Right ventricle myocardium inferior (tissue), 1 donor: ENCODE data around the gene DRG2. TPM values are rescaled to one million over a fixed set of nuclear protein-coding genes. Genes with fewer than 3 reads are reported as not detected.

Source experiments
- ATAC-seq: fragments of 200-7000 bp; cut with Tn5 transposase; one replicate; pipeline ENCODE4 v1.9.1; 2020; ENCODE audit warnings: mild to moderate bottlenecking, moderate library complexity
- DNase-seq: peaks from one replicate; pipeline ENCODE4 v3.0.0; 2021; ENCODE audit errors: missing footprints
- intact Hi-C: fragments of 100-400 bp; cut with DNase I; formaldehyde crosslinking; loops from one replicate; pipeline ENCODE4 v1.11.0; 2022
- long read RNA-seq: library from polyadenylated mRNA; unstranded; transcript quantifications from one replicate; pipeline ENCODE4 v2.0.0, GENCODE V29; 2021
- total RNA-seq: library from RNA; stranded (reverse); fragmentation: NEBNext Ultra II Directional; extraction: Animal tissue kit (Norgen Biotek cat#: 25700); gene quantifications from one replicate; pipeline ENCODE4 v1.2.1, GENCODE V29; 2021
- donor health status: DM: no; HTN: yes; CAD: no; lungs with severe emphysema.

Gene DRG2, protein sequence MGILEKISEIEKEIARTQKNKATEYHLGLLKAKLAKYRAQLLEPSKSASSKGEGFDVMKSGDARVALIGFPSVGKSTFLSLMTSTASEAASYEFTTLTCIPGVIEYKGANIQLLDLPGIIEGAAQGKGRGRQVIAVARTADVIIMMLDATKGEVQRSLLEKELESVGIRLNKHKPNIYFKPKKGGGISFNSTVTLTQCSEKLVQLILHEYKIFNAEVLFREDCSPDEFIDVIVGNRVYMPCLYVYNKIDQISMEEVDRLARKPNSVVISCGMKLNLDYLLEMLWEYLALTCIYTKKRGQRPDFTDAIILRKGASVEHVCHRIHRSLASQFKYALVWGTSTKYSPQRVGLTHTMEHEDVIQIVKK
- total RNA-seq: 18.8 TPM
- long read RNA-seq, transcript DRG2-201 (13 exons, 1,964 nt): major isoform, 11 of 17 reads
- long read RNA-seq, partial matches to known transcripts: 0 of 17 reads
- long read RNA-seq, other reads (novel, unspliced or antisense): 6 of 17 reads

DNA sequence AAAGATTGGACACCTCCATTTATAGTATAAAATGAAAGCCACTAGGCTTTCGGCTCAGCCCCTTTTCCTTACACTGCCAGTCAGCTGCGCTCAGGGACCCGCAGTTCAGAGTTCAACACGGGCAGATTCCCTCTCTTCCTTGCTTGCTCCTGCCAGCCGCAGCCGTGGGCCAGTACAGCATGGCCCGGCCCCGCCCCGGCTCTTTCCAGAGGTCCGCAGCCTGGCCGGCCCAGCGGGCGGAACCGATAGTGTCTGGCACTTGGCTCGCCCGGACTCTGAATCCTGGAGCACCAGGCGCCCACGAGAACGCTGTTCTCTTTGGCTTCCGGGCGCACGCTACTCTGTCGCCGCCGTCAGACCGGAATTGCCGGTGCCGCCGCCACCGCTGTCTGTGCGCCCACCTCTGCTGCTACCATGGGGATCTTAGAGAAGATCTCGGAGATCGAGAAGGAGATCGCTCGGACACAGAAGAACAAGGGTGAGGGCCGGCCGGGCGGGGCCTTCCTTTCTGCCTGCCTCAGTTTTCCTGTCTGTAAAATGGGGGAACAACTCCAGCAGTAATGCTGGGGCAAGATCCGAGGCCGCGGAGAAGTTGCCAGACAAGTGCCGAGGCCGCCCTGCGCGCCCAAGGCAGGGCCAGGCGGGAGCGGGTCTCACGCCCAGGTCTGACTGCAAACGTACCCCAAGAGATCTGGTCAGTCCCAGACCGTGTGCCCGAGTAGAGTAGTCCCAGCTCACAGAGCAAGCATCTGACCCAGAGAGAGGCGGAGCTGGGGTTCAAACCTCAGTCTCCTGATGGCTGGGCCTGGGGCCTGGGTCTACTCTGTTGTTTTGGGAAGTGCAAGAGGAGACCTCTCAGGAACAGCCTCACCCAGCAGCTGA lies at the start of gene DRG2:
Gene DRG2, plus strand, starts transcription at position 339 of the 882 bp plus-strand sequence. Its CDS starts 76 bp downstream, at position 415.
- ATAC-seq (peak; percentile 97), DNase-seq (peak; percentile 95)
- intact Hi-C loops: loop anchor here (1.0 kb wide), 1 partner anchor 95 kb away; the partner anchor contains the start of gene ALKBH5

GRCh38 chr17:18038149-18038850 lies 49.4 kb upstream of the DRG2 start:
- ATAC-seq (no peak), DNase-seq (no peak)

GRCh38 chr17:18038861-18039534 lies 48.8 kb upstream of the DRG2 start, which contains the start of the genes ATPAF2 and GID4:
Gene ATPAF2, minus strand, starts transcription at chr17:18039168. Its CDS starts 155 bp downstream, at chr17:18039013.
Gene GID4, plus strand, starts transcription at chr17:18039408. Its CDS starts 57 bp downstream, at chr17:18039465.
- intact Hi-C loops: loop anchor here (5.0 kb wide), 1 partner anchor 367 kb away; no protein-coding TSS in a partner anchor
- ATAC-seq (peak; percentile 97), DNase-seq (peak; percentile 100)

More at GRCh38 chr17:18038149-18038850, 49.4 kb upstream of the DRG2 start:
- intact Hi-C loops: loop anchor here (5.0 kb wide), 1 partner anchor 366 kb away; no protein-coding TSS in a partner anchor

GRCh38 chr17:18039535-18040260 lies 48.0 kb upstream of the DRG2 start:
- DNase-seq: peak; percentile 79
- intact Hi-C loops: loop anchor here (5.0 kb wide), 1 partner anchor 367 kb away; no protein-coding TSS in a partner anchor
- peak; percentile 61 for ATAC-seq

GRCh38 chr17:18040261-18040858 lies 47.4 kb upstream of the DRG2 start:
- DNase-seq (no peak), ATAC-seq (no peak)

DNA sequence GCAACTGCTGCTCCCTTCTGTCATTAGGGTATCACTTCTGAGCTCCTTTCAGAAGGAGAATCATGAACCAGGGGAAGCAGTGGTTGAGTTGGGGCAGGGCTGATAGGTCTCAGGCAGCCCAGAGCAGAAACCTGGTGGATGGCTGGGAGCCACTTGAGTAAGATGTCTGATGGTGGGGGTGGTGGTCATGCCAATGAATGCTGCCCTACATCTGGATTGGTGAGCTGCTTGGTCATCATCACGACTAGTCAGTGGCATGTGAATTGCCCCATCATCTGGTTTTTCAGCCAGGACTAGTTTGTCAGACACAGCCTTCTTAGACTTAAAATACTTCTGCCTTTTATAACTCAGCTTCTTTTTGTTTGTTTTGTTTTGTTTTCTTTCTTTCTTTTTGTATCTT lies 46.0 kb upstream of the DRG2 start:
- no peak for DNase-seq
- no peak for ATAC-seq
- intact Hi-C loops: no loop called here

More at GRCh38 chr17:18040261-18040858, 47.4 kb upstream of the DRG2 start:
- intact Hi-C loops: no loop called here

- intact Hi-C loops: no loop called here
- no peak for DNase-seq
- no peak for ATAC-seq
Observed at GRCh38 chr17:18042983-18043382, 44.8 kb upstream of the DRG2 start.

DNA sequence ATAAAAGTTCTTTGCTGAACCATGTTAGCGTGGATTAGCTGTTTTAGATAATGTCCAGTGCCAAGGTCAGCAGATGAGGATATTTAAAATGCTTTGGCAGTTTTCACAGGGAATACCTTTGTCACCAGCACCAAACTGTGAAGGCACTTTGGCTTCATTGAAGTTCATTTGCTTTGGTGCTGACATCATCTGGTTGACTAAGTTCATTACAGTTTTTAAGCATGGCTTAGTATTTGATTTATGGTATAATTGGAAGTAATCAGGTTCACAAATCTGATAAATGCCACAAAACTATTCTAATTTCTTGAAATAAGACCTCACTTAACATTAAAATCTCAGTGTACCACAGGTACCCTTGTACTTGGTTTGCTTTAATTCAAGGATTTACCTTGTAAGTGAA lies 44.3 kb upstream of the DRG2 start:
- intact Hi-C loops: no loop called here
- DNase-seq (no peak), ATAC-seq (no peak)

DNA sequence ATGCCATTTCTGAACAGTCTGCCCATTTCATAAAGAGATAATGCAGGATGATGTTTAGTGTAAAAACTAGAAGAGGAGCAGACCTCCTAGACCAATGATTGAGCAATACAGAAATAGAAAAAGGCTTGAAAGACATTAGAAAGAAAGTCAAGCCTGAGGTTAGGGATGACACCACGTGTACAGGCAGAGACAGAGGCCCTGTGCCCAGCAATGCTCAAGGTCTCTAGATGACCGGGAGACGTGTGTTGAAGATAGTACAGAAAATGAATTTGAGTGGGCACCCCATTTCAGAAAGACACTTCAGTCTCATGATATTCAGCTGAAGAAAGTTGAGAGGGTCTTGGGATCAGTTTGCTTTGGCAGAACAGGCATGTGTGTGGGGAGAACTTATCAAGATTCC lies 43.1 kb upstream of the DRG2 start:
- intact Hi-C loops: no loop called here
- DNase-seq (no peak), ATAC-seq (no peak)

GRCh38 chr17:18045691-18046350 lies 41.9 kb upstream of the DRG2 start:
- ATAC-seq (no peak), DNase-seq (no peak)
- intact Hi-C loops: no loop called here

DNA sequence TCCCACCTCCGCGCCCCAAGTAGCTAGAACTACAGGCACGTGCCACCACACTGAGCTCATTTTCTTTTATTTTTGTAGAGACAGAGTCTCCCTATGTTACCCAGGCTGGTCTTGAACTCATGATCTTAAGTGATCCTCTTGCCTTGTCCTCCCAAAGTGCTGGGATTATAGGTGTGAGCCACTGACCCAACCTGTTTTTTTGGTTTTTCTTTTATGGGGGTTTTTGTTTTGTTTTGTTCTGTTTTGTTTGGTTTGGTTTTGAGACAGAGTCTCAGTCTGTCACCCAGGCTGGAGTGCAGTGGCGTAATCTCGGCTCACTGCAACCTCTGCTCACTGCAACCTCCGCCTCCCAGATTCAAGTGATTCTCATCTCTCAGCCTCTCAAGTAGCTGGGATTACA lies 32.2 kb upstream of the DRG2 start:
- ATAC-seq (no peak), DNase-seq (no peak)
- intact Hi-C loops: no loop called here

- ATAC-seq: no peak
- no peak for DNase-seq
- intact Hi-C loops: no loop called here
Observed at GRCh38 chr17:18056214-18056613, 31.5 kb upstream of the DRG2 start.

DNA sequence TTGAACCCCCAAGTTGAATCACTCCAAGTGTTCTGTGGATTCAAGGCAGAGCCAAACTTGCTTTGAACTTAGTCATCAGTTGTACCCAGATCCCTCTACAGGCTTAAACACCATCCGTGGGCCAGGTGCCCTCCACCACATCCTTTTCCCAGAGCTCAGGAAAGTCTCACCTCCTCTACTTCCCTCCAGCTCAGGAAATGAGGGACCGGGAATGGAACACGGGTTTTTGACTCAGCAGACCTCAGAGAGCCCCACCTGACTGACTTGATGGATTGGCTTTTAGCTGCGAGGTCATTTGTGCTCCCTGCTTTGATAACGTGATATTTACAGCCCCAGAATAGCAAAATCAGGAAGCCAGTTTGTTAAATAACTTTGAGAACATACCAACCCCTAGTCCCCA lies 28.5 kb upstream of the DRG2 start:
- DNase-seq (no peak), ATAC-seq (no peak)
- intact Hi-C loops: no loop called here

GRCh38 chr17:18064053-18064452 lies 23.7 kb upstream of the DRG2 start:
- peak; percentile 42 for ATAC-seq
- DNase-seq: no peak
- intact Hi-C loops: no loop called here

DNA sequence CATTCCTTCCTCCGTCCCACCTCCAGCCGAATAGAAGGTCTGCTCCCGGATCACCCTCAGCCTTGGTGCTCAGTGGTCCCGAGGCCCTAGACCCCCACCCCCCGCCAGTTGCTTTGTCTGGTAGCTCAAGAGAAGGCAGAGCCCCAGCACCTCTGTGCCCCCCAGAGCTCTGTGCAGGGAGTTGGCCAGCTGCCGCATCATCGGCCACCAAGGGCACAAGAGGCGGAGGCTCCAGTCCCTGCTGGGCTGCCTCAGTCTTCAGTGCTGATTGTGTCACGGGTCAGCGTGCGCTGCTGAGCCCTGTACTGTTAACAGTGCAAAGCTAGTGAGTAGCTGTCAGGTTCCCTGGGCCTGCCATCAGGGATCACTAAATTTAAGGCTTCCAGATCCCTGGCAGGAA lies 22.2 kb upstream of the DRG2 start:
- intact Hi-C loops: no loop called here
- DNase-seq: no peak
- no peak for ATAC-seq

DNA sequence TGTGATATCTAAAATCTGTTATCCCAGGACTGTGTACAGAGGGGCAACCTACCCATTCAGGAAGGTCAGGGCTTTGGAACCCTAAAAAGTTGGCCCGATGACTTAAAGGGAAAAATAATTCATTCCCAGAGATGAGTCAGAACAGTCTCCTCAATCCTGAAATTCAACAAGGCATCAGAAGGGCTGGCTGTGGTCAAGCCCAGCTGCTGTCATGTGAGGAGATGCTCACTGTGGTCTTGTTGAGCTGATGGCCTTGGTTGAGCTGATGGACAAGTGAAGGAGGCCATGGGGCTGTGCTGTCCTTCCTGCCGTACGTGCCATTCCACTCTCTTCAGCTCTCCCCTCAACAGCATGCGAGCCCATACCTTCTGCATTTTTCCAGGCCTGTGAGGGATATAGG lies 20.9 kb upstream of the DRG2 start:
- no peak for DNase-seq
- intact Hi-C loops: no loop called here
- ATAC-seq: no peak

DNA sequence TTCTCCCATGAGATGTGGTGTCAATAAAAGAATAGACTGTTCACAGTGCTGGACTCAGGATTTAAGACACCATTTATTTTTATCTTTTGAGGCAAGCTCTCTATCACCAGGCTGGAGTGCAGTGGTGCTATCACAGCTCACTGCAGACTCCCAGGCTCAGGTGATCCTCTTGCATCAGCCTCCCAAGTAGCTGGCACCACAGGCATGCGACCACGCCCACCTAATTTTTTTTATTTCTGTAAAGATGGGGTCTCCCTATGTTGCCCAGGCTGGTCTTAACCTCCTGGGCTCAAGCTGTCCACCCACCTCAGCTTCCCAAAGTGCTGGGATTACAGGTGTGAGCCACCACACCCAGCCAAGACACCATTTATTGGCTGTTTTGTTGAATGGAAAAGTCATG lies 18.6 kb upstream of the DRG2 start:
- ATAC-seq: no peak

More for the DNA sequence above, 18.6 kb upstream of the DRG2 start:
- intact Hi-C loops: no loop called here
- DNase-seq: no peak
